ENCODE results near the gene F11.

The F11 gene

DNA sequence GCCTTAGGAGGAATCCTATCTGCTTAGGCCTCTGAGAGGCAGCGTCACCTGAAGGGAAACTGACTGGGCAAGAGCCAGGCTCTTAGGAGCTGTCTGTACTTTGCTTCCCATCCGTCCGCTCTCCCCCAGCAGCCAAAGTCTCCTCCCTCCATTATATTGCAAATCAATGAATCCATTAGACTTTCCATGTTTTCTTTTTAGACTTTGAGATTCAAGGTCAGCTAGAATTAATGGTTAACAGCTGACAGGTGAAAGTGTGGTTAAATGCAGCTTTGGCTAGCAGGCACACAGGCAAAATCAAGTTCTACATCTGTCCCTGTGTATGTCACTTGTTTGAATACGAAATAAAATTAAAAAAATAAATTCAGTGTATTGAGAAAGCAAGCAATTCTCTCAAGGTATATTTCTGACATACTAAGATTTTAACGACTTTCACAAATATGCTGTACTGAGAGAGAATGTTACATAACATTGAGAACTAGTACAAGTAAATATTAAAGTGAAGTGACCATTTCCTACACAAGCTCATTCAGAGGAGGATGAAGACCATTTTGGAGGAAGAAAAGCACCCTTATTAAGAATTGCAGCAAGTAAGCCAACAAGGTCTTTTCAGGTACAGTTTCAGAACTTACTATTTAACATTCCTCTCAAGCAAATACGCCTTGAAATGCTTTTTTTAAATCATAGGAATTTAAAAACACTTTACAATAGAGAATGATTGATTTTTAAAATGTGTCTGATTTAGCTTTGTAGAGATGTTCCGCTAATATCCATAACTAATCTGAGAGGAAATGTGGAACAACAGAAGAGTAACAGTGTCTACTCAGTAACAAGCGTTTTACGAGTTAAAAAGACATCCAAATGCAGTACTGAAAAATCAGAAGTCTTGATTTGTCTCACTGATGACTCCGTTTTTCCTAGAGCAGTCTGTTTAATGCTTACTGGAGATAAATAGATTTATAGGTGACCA, at the start of gene F11:
Gene F11, plus strand, starts transcription at position 507 of the 970 bp plus-strand sequence. CDS start 948 bp downstream, outside the sequence.
- H3K27ac ChIP-seq: no peak within 1 kb of the TSS
- no peaks in the 10 kb centered on the region for H3K4me1 ChIP-seq (ENCODE audit: control insufficient read depth in 1 of 2, insufficient read depth in 1 of 2, low read depth in 1 of 2, low read length in 1 of 2)
- H3K9me3 ChIP-seq: no peaks in the 10 kb centered on the region
- TF ChIP-seq, protein P1, sequence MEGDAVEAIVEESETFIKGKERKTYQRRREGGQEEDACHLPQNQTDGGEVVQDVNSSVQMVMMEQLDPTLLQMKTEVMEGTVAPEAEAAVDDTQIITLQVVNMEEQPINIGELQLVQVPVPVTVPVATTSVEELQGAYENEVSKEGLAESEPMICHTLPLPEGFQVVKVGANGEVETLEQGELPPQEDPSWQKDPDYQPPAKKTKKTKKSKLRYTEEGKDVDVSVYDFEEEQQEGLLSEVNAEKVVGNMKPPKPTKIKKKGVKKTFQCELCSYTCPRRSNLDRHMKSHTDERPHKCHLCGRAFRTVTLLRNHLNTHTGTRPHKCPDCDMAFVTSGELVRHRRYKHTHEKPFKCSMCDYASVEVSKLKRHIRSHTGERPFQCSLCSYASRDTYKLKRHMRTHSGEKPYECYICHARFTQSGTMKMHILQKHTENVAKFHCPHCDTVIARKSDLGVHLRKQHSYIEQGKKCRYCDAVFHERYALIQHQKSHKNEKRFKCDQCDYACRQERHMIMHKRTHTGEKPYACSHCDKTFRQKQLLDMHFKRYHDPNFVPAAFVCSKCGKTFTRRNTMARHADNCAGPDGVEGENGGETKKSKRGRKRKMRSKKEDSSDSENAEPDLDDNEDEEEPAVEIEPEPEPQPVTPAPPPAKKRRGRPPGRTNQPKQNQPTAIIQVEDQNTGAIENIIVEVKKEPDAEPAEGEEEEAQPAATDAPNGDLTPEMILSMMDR (IDR thresholded peaks at IDR 0.05): no peak
- H3K4me3 ChIP-seq (ENCODE audit: low read depth in 1 of 2, low read length in 1 of 2): no peak within 1 kb of the TSS
- H3K36me3 ChIP-seq: no peaks in the 10 kb centered on the region
- H3K27me3 ChIP-seq: peaks cover 29% of the 10 kb centered on the region

DNA sequence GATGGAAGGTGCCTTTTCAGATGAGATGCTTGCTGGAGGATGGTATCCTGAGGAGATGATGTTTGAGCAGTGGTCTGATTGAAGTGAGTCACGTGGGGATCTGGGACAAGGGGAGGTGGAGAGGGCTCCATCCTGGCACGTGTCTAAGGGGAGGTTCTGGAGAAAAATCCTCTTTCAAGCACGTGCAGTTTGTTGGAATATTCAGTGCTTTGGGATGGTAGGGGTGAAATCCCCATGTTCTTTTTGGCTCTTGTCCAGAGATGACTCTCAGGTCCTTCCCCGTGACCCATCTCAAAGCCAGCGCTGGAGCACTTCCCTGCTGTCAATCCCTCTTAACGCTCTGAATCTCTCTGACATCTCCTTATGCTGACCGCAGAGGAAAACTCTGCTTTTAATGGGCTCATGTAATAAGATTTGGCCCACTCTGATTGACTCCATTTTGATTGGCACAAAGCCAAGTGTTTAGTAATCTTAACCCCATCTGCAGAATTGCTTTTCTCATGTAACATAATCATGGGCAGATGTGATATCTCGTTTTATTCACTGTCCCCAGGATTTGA, 49.4 kb upstream of the F11 start:
- Histone ChIP-seq H3K27ac (no peak overlapping the region), H3K27me3 (no peaks in the 10 kb centered on the region), H3K9me3 (no peaks in the 10 kb centered on the region), H3K36me3 (no peaks in the 10 kb centered on the region), H3K4me1 (ENCODE audit: control insufficient read depth in 1 of 2, insufficient read depth in 1 of 2, low read depth in 1 of 2, low read length in 1 of 2) (no peaks in the 10 kb centered on the region), H3K4me3 (ENCODE audit: low read depth in 1 of 2, low read length in 1 of 2) (no peak overlapping the region)
- TF ChIP-seq, protein P1 (IDR thresholded peaks at IDR 0.05): no peak

DNA sequence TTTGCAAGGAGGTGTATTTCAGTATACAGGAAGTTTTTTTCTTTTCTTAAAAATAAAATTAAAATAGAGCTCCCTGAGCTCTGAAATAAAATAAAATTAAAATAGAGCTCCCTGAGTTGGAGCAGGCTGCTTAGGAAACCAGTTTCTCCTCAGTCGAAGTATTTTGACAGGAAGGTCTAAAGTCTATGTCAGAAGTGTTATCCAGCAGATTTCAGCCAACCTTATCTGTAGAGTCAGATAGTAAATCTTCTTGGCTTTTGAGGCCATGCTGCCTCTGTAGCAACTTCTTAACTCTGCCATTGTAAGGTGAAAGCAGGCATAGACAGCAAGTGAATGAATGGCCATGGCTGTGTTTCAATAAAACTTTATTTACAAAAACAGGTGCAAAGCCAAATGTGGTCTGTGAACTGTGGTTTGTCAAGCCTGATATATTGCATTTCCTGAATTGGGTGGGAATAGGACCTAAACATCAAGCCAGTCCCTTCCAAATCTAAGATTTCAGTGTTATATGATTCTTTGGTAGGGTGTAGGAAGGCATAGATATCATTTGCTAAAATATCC, 48.2 kb upstream of the F11 start:
- H3K9me3 ChIP-seq: no peaks in the 10 kb centered on the region
- no peaks in the 10 kb centered on the region for H3K4me1 ChIP-seq (ENCODE audit: control insufficient read depth in 1 of 2, insufficient read depth in 1 of 2, low read depth in 1 of 2, low read length in 1 of 2)
- H3K36me3 ChIP-seq: no peaks in the 10 kb centered on the region
- TF ChIP-seq, protein P1 (IDR thresholded peaks at IDR 0.05): no peak
- no peak overlapping the region for H3K27ac ChIP-seq
- no peaks in the 10 kb centered on the region for H3K27me3 ChIP-seq
- no peak overlapping the region for H3K4me3 ChIP-seq (ENCODE audit: low read depth in 1 of 2, low read length in 1 of 2)

DNA sequence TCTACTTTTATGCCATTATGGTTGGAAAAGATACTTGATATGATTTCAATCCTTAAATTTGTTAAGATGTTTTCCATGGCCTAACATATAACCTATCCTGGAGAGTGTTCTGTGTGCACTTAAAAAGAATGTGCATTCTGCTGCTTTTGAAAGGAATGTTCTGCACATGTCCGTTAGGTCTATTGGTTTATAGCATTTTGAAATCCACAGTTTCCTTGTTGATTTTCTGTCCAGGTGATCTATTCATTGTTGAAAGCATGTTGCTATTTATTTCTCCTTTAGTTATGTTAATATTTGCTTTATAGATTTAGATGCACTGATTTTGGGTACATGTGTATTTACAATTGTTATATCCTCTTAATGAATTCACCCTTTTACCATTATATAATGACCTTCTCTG, 44.4 kb upstream of the F11 start:
- Histone ChIP-seq H3K36me3 (no peaks in the 10 kb centered on the region), H3K27me3 (no peaks in the 10 kb centered on the region), H3K4me3 (ENCODE audit: low read depth in 1 of 2, low read length in 1 of 2) (no peak overlapping the region), H3K9me3 (no peaks in the 10 kb centered on the region), H3K27ac (no peak overlapping the region), H3K4me1 (ENCODE audit: control insufficient read depth in 1 of 2, insufficient read depth in 1 of 2, low read depth in 1 of 2, low read length in 1 of 2) (no peaks in the 10 kb centered on the region)
- TF ChIP-seq, protein P1 (IDR thresholded peaks at IDR 0.05): no peak

DNA sequence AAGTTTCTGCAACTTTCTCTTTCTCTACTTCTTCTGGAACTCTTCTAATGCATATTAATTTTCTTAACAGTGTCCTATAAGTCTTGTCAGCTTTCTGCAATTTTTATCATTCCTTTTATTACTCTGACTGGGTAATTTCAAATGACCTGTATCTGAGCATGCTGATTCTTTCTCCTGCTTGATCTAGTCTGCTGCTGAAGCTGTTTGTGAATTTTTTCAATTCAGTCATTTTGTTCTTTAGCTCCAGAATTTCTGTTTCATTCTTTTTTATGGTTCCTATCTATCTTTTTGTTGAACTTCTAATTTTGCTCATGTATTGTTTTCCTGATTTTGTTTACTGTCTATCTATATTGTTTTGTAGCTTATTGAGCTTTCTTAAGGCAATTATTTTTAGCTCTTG, 40.1 kb upstream of the F11 start:
- H3K27ac ChIP-seq: no peak overlapping the region
- H3K9me3 ChIP-seq: no peaks in the 10 kb centered on the region
- no peaks in the 10 kb centered on the region for H3K27me3 ChIP-seq
- no peak overlapping the region for H3K4me3 ChIP-seq (ENCODE audit: low read depth in 1 of 2, low read length in 1 of 2)
- H3K4me1 ChIP-seq (ENCODE audit: control insufficient read depth in 1 of 2, insufficient read depth in 1 of 2, low read depth in 1 of 2, low read length in 1 of 2): no peaks in the 10 kb centered on the region
- no peaks in the 10 kb centered on the region for H3K36me3 ChIP-seq
- TF ChIP-seq, protein P1 (IDR thresholded peaks at IDR 0.05): no peak

All from neutrophil (primary cell).